Measurements from ENCODE around the gene GDF11. TPM values are rescaled to one million over a fixed set of nuclear protein-coding genes. Genes with fewer than 3 reads are reported as not detected.

Gene GDF11
- total and polyA plus RNA-seq, 2 of the 8 experiments (the other 6 are each of a cell fraction or from before 2014, with no cell fraction given): 12.1 to 15.1 TPM

- no peak for TF ChIP-seq CHD7 (IDR thresholded peaks at IDR 0.05; ENCODE audit: insufficient replicate concordance, low read length)
- TF ChIP-seq BACH1 (IDR thresholded peaks at IDR 0.05; ENCODE audit: low read length): no peak
- TF ChIP-seq EP300 (IDR thresholded peaks at IDR 0.05; ENCODE audit: borderline replicate concordance in 1 of 2, low read depth in 2 of 2, low read length in 2 of 2): no peak
- no peak for TF ChIP-seq NANOG (IDR thresholded peaks at IDR 0.05; ENCODE audit: insufficient read depth, low read depth, low read length, poor library complexity, severe bottlenecking)
- TF ChIP-seq MAX (IDR thresholded peaks at IDR 0.05): no peak
- no peak for TF ChIP-seq SRF (IDR thresholded peaks at IDR 0.05; ENCODE audit: low read depth, low read length)
- TF ChIP-seq SP4 (IDR thresholded peaks at IDR 0.05; ENCODE audit: low read length): no peak
- TF ChIP-seq SIN3A (conservative IDR thresholded peaks at IDR 0.05 in 1 of 2, IDR thresholded peaks at IDR 0.05 in 1 of 2; ENCODE audit: low read depth in 1 of 2, low read length in 2 of 2): no peak
- no peak for TF ChIP-seq BCL11A (IDR thresholded peaks at IDR 0.05; ENCODE audit: low read depth in 2 of 2, low read length in 2 of 2)
These were observed 5.5 kb downstream of the GDF11 start (continued) for GRCh38 chr12:55748230-55748993.

Data from H1 (cell line).